B cell (primary cell): ENCODE data around the gene EARS2. TPM values are rescaled to one million over a fixed set of nuclear protein-coding genes. Genes with fewer than 3 reads are reported as not detected.
A peak's percentile ranks its signal among the peaks of the same experiment; 100 is the strongest.

Source experiments
- ATAC-seq: fragments of 200-7000 bp; cut with Tn5 transposase; one replicate; pipeline ENCODE4 v1.10.0; 2021; ENCODE audit warnings: low read depth, mild to moderate bottlenecking, moderate number of reproducible peaks, moderate library complexity
- CTCF ChIA-PET: fragments of 350-600 bp; sonication (Branson Sonifier 250); formaldehyde crosslinking; loops from one replicate; lab custom pipeline; 2021; ENCODE audit warnings: antibody characterized with exemption, inconsistent platforms; lab: Charles Lee
- POLR2A ChIA-PET: fragments of 350-600 bp; sonication (Branson Sonifier 250); formaldehyde crosslinking; loops from one replicate; lab custom pipeline; 2021; ENCODE audit warnings: antibody characterized with exemption; lab: Charles Lee
- DNase-seq: peaks from one replicate; pipeline ENCODE4 v3.0.0; 2013
- H2AFZ ChIP-seq: 2 replicates; pipeline ENCODE4 v1.6.1; 2012; ENCODE audit warnings: mild to moderate bottlenecking, low read depth, low read length; ENCODE audit not compliant: insufficient read depth, poor library complexity, severe bottlenecking
- H3K27ac ChIP-seq, 2 donors: 1 replicate in 1 of 2; 2 replicates in 1 of 2; pipeline ENCODE4 v1.5.1; 2012 to 2013; ENCODE audit warnings: low read length in 2 of 2, mild to moderate bottlenecking in 2 of 2, moderate library complexity in 1 of 2
- H3K27me3 ChIP-seq, 4 experiments: fragments of 200-600 bp in 1 of 4; sonication (generic) in 1 of 4; replicated peaks in 1 of 4; 1 replicate in 2 of 4; 2 replicates in 2 of 4; pipeline versions ENCODE4 v1.6.1 to v1.7.0; 2013 to 2016; ENCODE audit warnings: low read length in 3 of 4, mild to moderate bottlenecking in 2 of 4, mixed read lengths in 1 of 4, moderate library complexity in 1 of 4; ENCODE audit not compliant: insufficient read depth in 4 of 4, control insufficient read depth in 3 of 4; ENCODE audit errors: control extremely low read depth in 1 of 4
- H3K36me3 ChIP-seq, 2 experiments: replicated peaks in 1 of 2; 1 replicate in 1 of 2; 2 replicates in 1 of 2; pipeline versions ENCODE4 v1.6.1 to v1.7.1; 2013; ENCODE audit warnings: low read length in 1 of 2; ENCODE audit not compliant: insufficient read depth in 2 of 2, control insufficient read depth in 1 of 2; ENCODE audit errors: control extremely low read depth in 1 of 2, extremely low read depth in 1 of 2
- H3K4me1 ChIP-seq, 2 donors: fragments of 200-600 bp in 1 of 2; sonication (generic) in 1 of 2; 1 replicate in 1 of 2; 2 replicates in 1 of 2; pipeline versions ENCODE4 v1.5.1 to v1.6.1; 2013 to 2017; ENCODE audit warnings: low read length in 2 of 2; ENCODE audit not compliant: control insufficient read depth in 2 of 2, insufficient read depth in 2 of 2
- H3K4me2 ChIP-seq: replicated peaks from 2 replicates; pipeline ENCODE3; 2012; ENCODE audit warnings: mild to moderate bottlenecking, low read depth, low read length; ENCODE audit not compliant: poor library complexity, severe bottlenecking
- H3K4me3 ChIP-seq, 5 experiments: fragments of 200-600 bp in 1 of 5; sonication (generic) in 1 of 5; 1 replicate in 3 of 5; 2 replicates in 2 of 5; pipeline versions ENCODE4 v1.5.1 to v1.7.0; 2011 to 2016; ENCODE audit warnings: low read length in 4 of 5, mild to moderate bottlenecking in 4 of 5, low read depth in 2 of 5, control low read depth in 1 of 5, moderate library complexity in 1 of 5; ENCODE audit not compliant: insufficient read depth in 1 of 5; ENCODE audit errors: control extremely low read depth in 1 of 5, extremely low read depth in 1 of 5
- H3K79me2 ChIP-seq: fragments of 200-600 bp; sonication (generic); one replicate; pipeline ENCODE4 v1.6.0; 2016; ENCODE audit warnings: low read length; ENCODE audit not compliant: control insufficient read depth, insufficient read depth
- H3K9ac ChIP-seq: fragments of 200-600 bp; sonication (generic); 2 replicates; pipeline ENCODE4 v1.6.1; 2017; ENCODE audit warnings: mild to moderate bottlenecking, low read length, moderate library complexity
- H3K9me3 ChIP-seq, 3 donors: one replicate each; pipeline versions ENCODE4 v1.6.1 to v1.7.1; 2013; ENCODE audit warnings: low read length in 2 of 3; ENCODE audit not compliant: control insufficient read depth in 2 of 3, insufficient read depth in 1 of 3; ENCODE audit errors: control extremely low read depth in 1 of 3
- H4K20me1 ChIP-seq: 2 replicates; pipeline ENCODE4 v1.6.0; 2012; ENCODE audit warnings: mild to moderate bottlenecking, low read length; ENCODE audit not compliant: insufficient read depth, control insufficient read depth, poor library complexity, severe bottlenecking
- H3K27ac Mint-ChIP-seq: one replicate; pipeline ENCODE4 v1.8.0; 2021; ENCODE audit warnings: mixed read lengths
- H3K27me3 Mint-ChIP-seq: one replicate; pipeline ENCODE4 v1.8.0; 2021; ENCODE audit warnings: mixed read lengths
- H3K4me1 Mint-ChIP-seq: one replicate; pipeline ENCODE4 v1.8.0; 2021; ENCODE audit warnings: mixed read lengths
- H3K4me3 Mint-ChIP-seq: one replicate; pipeline ENCODE4 v1.8.0; 2021; ENCODE audit warnings: mixed read lengths
- H3K9me3 Mint-ChIP-seq: one replicate; pipeline ENCODE4 v1.8.0; 2022; ENCODE audit warnings: mixed read lengths; ENCODE audit not compliant: insufficient read depth
- CTCF ChIP-seq: fragments of 200-600 bp; IDR thresholded peaks from one replicate; pipeline ENCODE4 v1.8.0; 2022; ENCODE audit warnings: antibody characterized with exemption, mild to moderate bottlenecking
- EZH2 ChIP-seq: IDR thresholded peaks from 2 replicates; pipeline ENCODE4 v1.6.1; 2012; ENCODE audit warnings: borderline replicate concordance, low read depth, mild to moderate bottlenecking, moderate library complexity, low read length; ENCODE audit not compliant: insufficient read depth, poor library complexity, severe bottlenecking
- WGBS: methylation state at CpG from one replicate; pipeline ENCODE4 v1.1.5; 2013; ENCODE audit warnings: missing lambda C conversion rate; ENCODE audit not compliant: insufficient coverage; 5-methylcytosine and 5-hydroxymethylcytosine counted together
- intact Hi-C: fragments of 100-400 bp; cut with micrococcal nuclease; formaldehyde crosslinking; loops from one replicate; pipeline ENCODE4 v1.10.0; 2022
- polyA plus RNA-seq: library from polyadenylated mRNA; depleted of rRNA; stranded (reverse); fragments of >200 nt; gene quantifications from 2 replicates; pipeline ENCODE4 v1.2.3, GENCODE V29; 2012
- total RNA-seq, 2 donors: library from RNA; stranded (reverse); fragments of 120-200 nt in 1 of 2; gene quantifications; 1 replicate in 1 of 2; 2 replicates in 1 of 2; pipeline versions ENCODE4 v1.2.3 to v1.2.4, GENCODE V29; 2013 to 2022

Gene EARS2
- total and polyA plus RNA-seq, 2 donors (not counting 1 experiment from before 2014, with no cell fraction given) = 14.6 to 15.1 TPM

- Mint-ChIP-seq H3K9me3 (no peaks in the 10 kb centered on the region), H3K4me3 (peak overlapping the region; percentile 67), H3K27me3 (no peaks in the 10 kb centered on the region), H3K4me1 (peaks cover 91% of the 10 kb centered on the region), H3K27ac (peak overlapping the region; percentile 65)
- no peak for DNase-seq
- Histone ChIP-seq H3K4me2 (no peak overlapping the region), H3K36me3 (peaks cover 0 to 49% of the 10 kb centered on the region in 2 experiments), H3K79me2 (peaks cover 99% of the 10 kb centered on the region), H3K4me3 (no peak overlapping the region), H3K4me1 (peaks cover 98 to 99% of the 10 kb centered on the region in 2 donors), H3K9ac (no peak overlapping the region), H3K9me3 (no peaks in the 10 kb centered on the region), H3K27me3 (no peaks in the 10 kb centered on the region), H3K27ac (peak overlapping the region in 1 of 2 donors; percentile 71), H4K20me1 (peaks cover 99% of the 10 kb centered on the region), H2AFZ (no peak overlapping the region)
- WGBS = 90% methylated on average over 2 of the region's 5 CpGs
- TF ChIP-seq EZH2 = no peak
- TF ChIP-seq CTCF = no peak
- ChIA-PET POLR2A (no interaction called here), CTCF (interaction anchor here (1.0 to 2.9 kb wide), 5 partner anchors 8 to 96 kb away, joined by 3 to 10 read pairs (median 3); no protein-coding TSS in a partner anchor)
- intact Hi-C loops = no loop called here
- no peak for ATAC-seq
Observed at GRCh38 chr16:23501291-23501690, 55.9 kb downstream of the EARS2 start.

GRCh38 chr16:23500862-23501225 lies 56.3 kb downstream of the EARS2 start:
- peak overlapping the region; percentile 67 for H3K4me3 Mint-ChIP-seq
- no peak for DNase-seq
- CTCF ChIA-PET = interaction anchor here (1.0 to 2.9 kb wide), 6 partner anchors 8 to 96 kb away, joined by 3 to 10 read pairs (median 3); no protein-coding TSS in a partner anchor
- Histone ChIP-seq H3K79me2 (peaks cover 99% of the 10 kb centered on the region), H3K4me1 (peaks cover 96% of the 10 kb centered on the region in 2 donors), H3K9ac (no peak overlapping the region), H3K9me3 (no peaks in the 10 kb centered on the region), H4K20me1 (peaks cover 99% of the 10 kb centered on the region), H3K4me2 (peak overlapping the region; percentile 63), H3K27me3 (no peaks in the 10 kb centered on the region), H3K36me3 (peaks cover 0 to 52% of the 10 kb centered on the region in 2 experiments), H3K27ac (peak overlapping the region in 1 of 2 donors; percentile 71), H2AFZ (no peak overlapping the region), H3K4me3 (no peak overlapping the region)
- TF ChIP-seq CTCF = no peak
- no peak for TF ChIP-seq EZH2
- peaks cover 90% of the 10 kb centered on the region for H3K4me1 Mint-ChIP-seq
- 60% methylated on average over 2 of the region's 4 CpGs for WGBS
- no peaks in the 10 kb centered on the region for H3K9me3 Mint-ChIP-seq
- no peak for ATAC-seq
- intact Hi-C loops = no loop called here
- H3K27me3 Mint-ChIP-seq = no peaks in the 10 kb centered on the region
- H3K27ac Mint-ChIP-seq = peak overlapping the region; percentile 72
- POLR2A ChIA-PET = interaction anchor here (1.1 kb wide), 1 partner anchor 10 kb away, joined by 5 read pairs; no protein-coding TSS in a partner anchor
